ENCODE data around the gene RASA3. TPM values are rescaled to one million over a fixed set of nuclear protein-coding genes. Genes with fewer than 3 reads are reported as not detected.

RASA3 gene
- total RNA-seq, 5 donors from 2014 or later (not counting 1 experiment from before 2014, with no cell fraction given): 223 to 267 (median 238) TPM

- no peaks in the 10 kb centered on the region for H3K9me3 Mint-ChIP-seq
- Histone ChIP-seq H3K4me1 (ENCODE audit: control insufficient read depth in 1 of 2, extremely low read depth in 1 of 2, insufficient read depth in 2 of 2, low read length in 2 of 2) (peaks cover 0 to 36% of the 10 kb centered on the region in 2 experiments), H3K9me3 (no peaks in the 10 kb centered on the region), H3K27me3 (replicated peaks in 1 of 2; ENCODE audit: control insufficient read depth in 2 of 2, extremely low read depth in 1 of 2, insufficient read depth in 2 of 2, low read length in 1 of 2) (no peaks in the 10 kb centered on the region), H3K4me3 (ENCODE audit: control insufficient read depth in 1 of 2, extremely low read depth in 1 of 2, low read length in 1 of 2) (no peak overlapping the region), H3K27ac (ENCODE audit: low read length) (no peak overlapping the region), H3K36me3 (ENCODE audit: control insufficient read depth in 2 of 2, extremely low read depth in 1 of 2, insufficient read depth in 1 of 2, low read length in 1 of 2) (peaks cover 40 to 83% of the 10 kb centered on the region in 2 donors)
- POLR2A ChIA-PET: no interaction called here
- CTCF ChIA-PET: no interaction called here
- ATAC-seq (replicated peaks in 1 of 4): no peak
- H3K36me3 Mint-ChIP-seq: peaks cover 32% of the 10 kb centered on the region
- no peak overlapping the region for H3K27ac Mint-ChIP-seq
- no peak for DNase-seq
- peaks cover 19 to 22% (median 21%) of the 10 kb centered on the region in 3 donors for H3K4me1 Mint-ChIP-seq
- no peaks in the 10 kb centered on the region for H3K27me3 Mint-ChIP-seq
- 97% methylated on average over 16 of the region's 21 CpGs for WGBS (ENCODE audit: insufficient coverage)
- H3K4me3 Mint-ChIP-seq: no peak overlapping the region
Measured at GRCh38 chr13:114027826-114028225, 104.6 kb downstream of the RASA3 start.

DNA sequence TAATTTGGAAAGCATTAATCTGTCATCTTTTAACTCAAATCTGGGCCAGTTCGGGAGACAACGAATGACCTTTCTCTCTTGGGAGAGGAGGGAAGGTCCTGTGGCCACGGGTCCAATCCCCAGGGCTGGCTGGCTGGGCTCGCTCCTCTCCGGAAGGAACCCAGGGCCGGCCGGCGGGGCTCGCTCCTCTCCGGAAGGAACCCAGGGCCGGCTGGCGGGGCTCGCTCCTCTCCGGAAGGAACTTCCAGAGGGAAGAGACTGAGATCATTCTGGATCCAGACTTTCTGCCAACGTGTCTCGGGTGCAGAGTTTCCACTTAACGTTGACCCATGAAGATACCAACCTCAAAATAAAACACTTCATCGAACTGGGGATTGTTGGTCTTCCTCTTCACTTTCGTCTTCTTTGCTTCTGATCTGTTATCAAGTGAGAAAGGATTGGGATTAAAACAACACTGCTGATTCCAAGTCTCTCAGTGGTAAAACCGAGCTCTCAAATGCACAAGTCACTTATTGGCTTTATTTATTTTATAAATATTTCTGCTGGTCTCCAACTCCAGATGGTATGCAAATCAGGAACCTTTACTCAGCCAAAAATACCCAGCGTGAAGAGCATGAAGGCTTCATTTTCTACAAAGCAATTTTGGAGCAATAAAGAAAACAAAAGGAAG lies 105.2 kb downstream of the RASA3 start:
- CTCF ChIA-PET: no interaction called here
- Mint-ChIP-seq H3K9me3 (no peaks in the 10 kb centered on the region), H3K27ac (no peak overlapping the region), H3K36me3 (peaks cover 34% of the 10 kb centered on the region), H3K27me3 (no peaks in the 10 kb centered on the region), H3K4me3 (no peak overlapping the region), H3K4me1 (peaks cover 17 to 18% (median 18%) of the 10 kb centered on the region in 3 donors)
- H3K4me1 ChIP-seq (ENCODE audit: control insufficient read depth in 1 of 2, extremely low read depth in 1 of 2, insufficient read depth in 2 of 2, low read length in 2 of 2): peaks cover 0 to 36% of the 10 kb centered on the region in 2 experiments
- H3K4me3 ChIP-seq (ENCODE audit: control insufficient read depth in 1 of 2, extremely low read depth in 1 of 2, low read length in 1 of 2): no peak overlapping the region
- no peak overlapping the region for H3K27ac ChIP-seq (ENCODE audit: low read length)
- H3K36me3 ChIP-seq (ENCODE audit: control insufficient read depth in 2 of 2, extremely low read depth in 1 of 2, insufficient read depth in 1 of 2, low read length in 1 of 2): peaks cover 41 to 89% of the 10 kb centered on the region in 2 donors
- ATAC-seq (replicated peaks in 1 of 4) (no peak), DNase-seq (no peak)
- no peaks in the 10 kb centered on the region for H3K27me3 ChIP-seq (replicated peaks in 1 of 2; ENCODE audit: control insufficient read depth in 2 of 2, extremely low read depth in 1 of 2, insufficient read depth in 2 of 2, low read length in 1 of 2)
- POLR2A ChIA-PET: no interaction called here
- H3K9me3 ChIP-seq: no peaks in the 10 kb centered on the region
- 98% methylated on average over 12 of the region's 21 CpGs for WGBS (ENCODE audit: insufficient coverage)

GRCh38 chr13:114026481-114026880 lies 105.9 kb downstream of the RASA3 start:
- ChIA-PET CTCF (no interaction called here), POLR2A (no interaction called here)
- DNase-seq: no peak
- Histone ChIP-seq H3K9me3 (no peaks in the 10 kb centered on the region), H3K36me3 (ENCODE audit: control insufficient read depth in 2 of 2, extremely low read depth in 1 of 2, insufficient read depth in 1 of 2, low read length in 1 of 2) (peaks cover 48 to 91% of the 10 kb centered on the region in 2 donors), H3K4me3 (ENCODE audit: control insufficient read depth in 1 of 2, extremely low read depth in 1 of 2, low read length in 1 of 2) (no peak overlapping the region), H3K27ac (ENCODE audit: low read length) (no peak overlapping the region), H3K27me3 (replicated peaks in 1 of 2; ENCODE audit: control insufficient read depth in 2 of 2, extremely low read depth in 1 of 2, insufficient read depth in 2 of 2, low read length in 1 of 2) (no peaks in the 10 kb centered on the region), H3K4me1 (ENCODE audit: control insufficient read depth in 1 of 2, extremely low read depth in 1 of 2, insufficient read depth in 2 of 2, low read length in 2 of 2) (peaks cover 0 to 33% of the 10 kb centered on the region in 2 experiments)
- H3K4me3 Mint-ChIP-seq: no peak overlapping the region
- no peaks in the 10 kb centered on the region for H3K9me3 Mint-ChIP-seq
- peaks cover 11 to 16% (median 14%) of the 10 kb centered on the region in 3 donors for H3K4me1 Mint-ChIP-seq
- H3K36me3 Mint-ChIP-seq: peaks cover 35% of the 10 kb centered on the region
- no peak overlapping the region for H3K27ac Mint-ChIP-seq
- H3K27me3 Mint-ChIP-seq: no peaks in the 10 kb centered on the region
- no peak for ATAC-seq (replicated peaks in 1 of 4)
- 98% methylated on average over 5 of the region's 11 CpGs for WGBS (ENCODE audit: insufficient coverage)

- POLR2A ChIA-PET: no interaction called here
- Mint-ChIP-seq H3K9me3 (no peaks in the 10 kb centered on the region), H3K27ac (peak overlapping the region in 1 of 2 donors; percentile 23), H3K36me3 (peaks cover 34% of the 10 kb centered on the region), H3K27me3 (no peaks in the 10 kb centered on the region), H3K4me3 (no peak overlapping the region), H3K4me1 (peaks cover 5 to 10% (median 8%) of the 10 kb centered on the region in 3 donors)
- Histone ChIP-seq H3K36me3 (ENCODE audit: control insufficient read depth in 2 of 2, extremely low read depth in 1 of 2, insufficient read depth in 1 of 2, low read length in 1 of 2) (peaks cover 47 to 91% of the 10 kb centered on the region in 2 donors), H3K27ac (ENCODE audit: low read length) (no peak overlapping the region), H3K4me3 (ENCODE audit: control insufficient read depth in 1 of 2, extremely low read depth in 1 of 2, low read length in 1 of 2) (no peak overlapping the region), H3K27me3 (replicated peaks in 1 of 2; ENCODE audit: control insufficient read depth in 2 of 2, extremely low read depth in 1 of 2, insufficient read depth in 2 of 2, low read length in 1 of 2) (no peaks in the 10 kb centered on the region), H3K9me3 (no peaks in the 10 kb centered on the region), H3K4me1 (ENCODE audit: control insufficient read depth in 1 of 2, extremely low read depth in 1 of 2, insufficient read depth in 2 of 2, low read length in 2 of 2) (peaks cover 0 to 27% of the 10 kb centered on the region in 2 experiments)
- no peak for ATAC-seq (replicated peaks in 1 of 4)
- CTCF ChIA-PET: no interaction called here
- DNase-seq: no peak
- 78% methylated on average over 19 of the region's 25 CpGs for WGBS (ENCODE audit: insufficient coverage)
Measured at GRCh38 chr13:114025714-114026431, 106.5 kb downstream of the RASA3 start.

DNA sequence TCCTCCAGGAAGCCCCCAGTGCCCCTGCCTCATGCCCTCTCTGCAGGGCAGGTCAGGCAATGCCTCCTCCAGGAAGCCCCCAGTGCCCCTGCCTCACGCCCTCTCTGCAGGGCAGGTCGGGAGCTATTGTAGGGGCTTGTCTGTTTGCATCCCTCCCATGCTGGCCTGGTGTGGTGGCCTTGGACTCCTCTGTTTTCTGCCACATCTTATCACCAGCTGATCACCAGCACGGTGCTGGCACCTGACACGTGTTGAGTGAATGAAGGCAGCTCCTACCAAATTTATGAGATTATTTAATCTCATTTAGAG lies 107.1 kb downstream of the RASA3 start:
- Histone ChIP-seq H3K4me1 (ENCODE audit: control insufficient read depth in 1 of 2, extremely low read depth in 1 of 2, insufficient read depth in 2 of 2, low read length in 2 of 2) (peaks cover 0 to 23% of the 10 kb centered on the region in 2 experiments), H3K36me3 (ENCODE audit: control insufficient read depth in 2 of 2, extremely low read depth in 1 of 2, insufficient read depth in 1 of 2, low read length in 1 of 2) (peaks cover 51 to 93% of the 10 kb centered on the region in 2 donors), H3K4me3 (ENCODE audit: control insufficient read depth in 1 of 2, extremely low read depth in 1 of 2, low read length in 1 of 2) (no peak overlapping the region), H3K27me3 (replicated peaks in 1 of 2; ENCODE audit: control insufficient read depth in 2 of 2, extremely low read depth in 1 of 2, insufficient read depth in 2 of 2, low read length in 1 of 2) (no peaks in the 10 kb centered on the region), H3K27ac (ENCODE audit: low read length) (no peak overlapping the region), H3K9me3 (no peaks in the 10 kb centered on the region)
- Mint-ChIP-seq H3K36me3 (peaks cover 38% of the 10 kb centered on the region), H3K27me3 (no peaks in the 10 kb centered on the region), H3K27ac (peak overlapping the region in 1 of 2 donors; percentile 23), H3K4me3 (no peak overlapping the region), H3K4me1 (peaks cover 0 to 6% (median 4%) of the 10 kb centered on the region in 3 donors), H3K9me3 (no peaks in the 10 kb centered on the region)
- POLR2A ChIA-PET: no interaction called here
- CTCF ChIA-PET: no interaction called here
- DNase-seq (no peak), ATAC-seq (replicated peaks in 1 of 4) (no peak)
- 92% methylated on average over 2 of the region's 4 CpGs for WGBS (ENCODE audit: insufficient coverage)

- 90% methylated on average over 28 of the region's 35 CpGs for WGBS (ENCODE audit: insufficient coverage)
- Mint-ChIP-seq H3K9me3 (no peaks in the 10 kb centered on the region), H3K27me3 (no peaks in the 10 kb centered on the region), H3K4me1 (peaks cover 0 to 6% (median 4%) of the 10 kb centered on the region in 3 donors), H3K27ac (no peak overlapping the region), H3K36me3 (peaks cover 39% of the 10 kb centered on the region), H3K4me3 (no peak overlapping the region)
- peak in 2 of 4 experiments; percentile 12 to 17 for ATAC-seq (replicated peaks in 1 of 4)
- Histone ChIP-seq H3K27ac (ENCODE audit: low read length) (no peak overlapping the region), H3K4me3 (ENCODE audit: control insufficient read depth in 1 of 2, extremely low read depth in 1 of 2, low read length in 1 of 2) (no peak overlapping the region), H3K36me3 (ENCODE audit: control insufficient read depth in 2 of 2, extremely low read depth in 1 of 2, insufficient read depth in 1 of 2, low read length in 1 of 2) (peaks cover 53 to 93% of the 10 kb centered on the region in 2 donors), H3K27me3 (replicated peaks in 1 of 2; ENCODE audit: control insufficient read depth in 2 of 2, extremely low read depth in 1 of 2, insufficient read depth in 2 of 2, low read length in 1 of 2) (no peaks in the 10 kb centered on the region), H3K9me3 (no peaks in the 10 kb centered on the region), H3K4me1 (ENCODE audit: control insufficient read depth in 1 of 2, extremely low read depth in 1 of 2, insufficient read depth in 2 of 2, low read length in 2 of 2) (peaks cover 0 to 17% of the 10 kb centered on the region in 2 experiments)
- DNase-seq: no peak
- ChIA-PET CTCF (no interaction called here), POLR2A (no interaction called here)
Measured at GRCh38 chr13:114024603-114025404, 107.6 kb downstream of the RASA3 start.
